RWPE1 (cell line): ENCODE measurements around the gene OR11G2.
A peak's percentile ranks its signal among the peaks of the same experiment; 100 is the strongest.

ENCODE experiments used
- CTCF ChIA-PET: fragments of 350-600 bp; sonication (Branson Sonifier 250); formaldehyde crosslinking; extraction: SDS; loops from one replicate; lab custom pipeline; 2021; lab: Yijun Ruan, JAX
- POLR2A ChIA-PET: fragments of 400-600 bp; formaldehyde crosslinking; extraction: SDS; loops from one replicate; lab custom pipeline; 2020; ENCODE audit warnings: antibody characterized with exemption; ENCODE audit not compliant: low non-redundant PET; lab: Yijun Ruan, JAX
- DNase-seq: peaks from one replicate; pipeline ENCODE4 v3.0.0; 2012; ENCODE audit warnings: low spot score
- H3K27ac ChIP-seq: fragments of 450-650 bp; 2 replicates; pipeline ENCODE4 v1.5.1; 2017
- TF ChIP-seq, protein P1 (sequence below): fragments of 450-650 bp; conservative IDR thresholded peaks from 2 replicates; pipeline ENCODE4 v1.5.1; 2017; ENCODE audit warnings: low read depth, mild to moderate bottlenecking

The OR11G2 gene

DNA sequence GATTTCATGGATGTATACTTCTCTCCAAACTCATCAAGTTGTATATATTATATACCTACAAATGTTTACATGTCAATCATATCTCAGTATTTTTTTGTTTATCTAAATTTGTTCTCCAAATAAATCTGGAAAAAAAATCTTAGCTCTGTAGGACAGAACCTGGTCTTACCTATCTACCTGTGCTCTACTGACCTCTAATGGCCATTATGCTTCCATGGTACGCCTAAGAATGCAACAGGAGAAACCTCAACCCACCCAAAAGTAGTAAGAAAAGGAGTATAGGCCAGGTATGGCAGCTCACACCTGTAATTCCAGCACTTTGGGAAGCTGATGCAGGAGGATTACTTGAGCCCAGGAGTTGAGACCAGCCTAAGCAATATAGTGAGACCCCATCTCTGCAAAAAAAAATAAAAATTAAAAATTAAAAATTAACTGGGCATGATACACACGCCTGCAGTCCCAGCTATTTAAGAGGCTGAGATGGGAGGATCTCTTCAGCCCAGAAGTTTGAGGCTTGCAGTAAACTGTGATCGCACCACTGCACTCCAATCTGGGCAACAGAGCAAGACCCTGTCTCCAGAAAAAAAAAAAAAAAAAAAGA lies 57.0 kb downstream of the OR11G2 start:
- TF ChIP-seq, protein P1, sequence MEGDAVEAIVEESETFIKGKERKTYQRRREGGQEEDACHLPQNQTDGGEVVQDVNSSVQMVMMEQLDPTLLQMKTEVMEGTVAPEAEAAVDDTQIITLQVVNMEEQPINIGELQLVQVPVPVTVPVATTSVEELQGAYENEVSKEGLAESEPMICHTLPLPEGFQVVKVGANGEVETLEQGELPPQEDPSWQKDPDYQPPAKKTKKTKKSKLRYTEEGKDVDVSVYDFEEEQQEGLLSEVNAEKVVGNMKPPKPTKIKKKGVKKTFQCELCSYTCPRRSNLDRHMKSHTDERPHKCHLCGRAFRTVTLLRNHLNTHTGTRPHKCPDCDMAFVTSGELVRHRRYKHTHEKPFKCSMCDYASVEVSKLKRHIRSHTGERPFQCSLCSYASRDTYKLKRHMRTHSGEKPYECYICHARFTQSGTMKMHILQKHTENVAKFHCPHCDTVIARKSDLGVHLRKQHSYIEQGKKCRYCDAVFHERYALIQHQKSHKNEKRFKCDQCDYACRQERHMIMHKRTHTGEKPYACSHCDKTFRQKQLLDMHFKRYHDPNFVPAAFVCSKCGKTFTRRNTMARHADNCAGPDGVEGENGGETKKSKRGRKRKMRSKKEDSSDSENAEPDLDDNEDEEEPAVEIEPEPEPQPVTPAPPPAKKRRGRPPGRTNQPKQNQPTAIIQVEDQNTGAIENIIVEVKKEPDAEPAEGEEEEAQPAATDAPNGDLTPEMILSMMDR = 0 out of 2 replicates have a peak, but pooled peaks have one; percentile 12
- no peak overlapping the region for H3K27ac ChIP-seq
- DNase-seq = peak; percentile 33
- CTCF ChIA-PET = interaction anchor here (0.6 to 0.7 kb wide), 2 partner anchors 60 to 70 kb away, joined by 3 to 6 read pairs; no protein-coding TSS in a partner anchor
- POLR2A ChIA-PET = no interaction called here
